ENCODE measurements around the gene HINFP.
"Not testable (repeated sequence)": the region's sequence is repeated elsewhere in the genome, so short reads cannot be mapped to it uniquely, and the experiment has no call there.

HINFP gene

GRCh38 chr11:119161871-119162270 is 40.5 kb downstream of the HINFP start:
- no peaks in the 10 kb centered on the region for H3K36me3 Mint-ChIP-seq
- no peaks in the 10 kb centered on the region for H3K4me1 Mint-ChIP-seq
- no peak overlapping the region for H3K27ac Mint-ChIP-seq
- H3K27me3 Mint-ChIP-seq, result peaks cover 39% of the 10 kb centered on the region
- DNase-seq, result no peak
- H3K9me3 Mint-ChIP-seq, result no peaks in the 10 kb centered on the region
- no peak overlapping the region for H3K4me3 Mint-ChIP-seq
- CTCF ChIA-PET, result no interaction called here

- H3K27me3 Mint-ChIP-seq, result peaks cover 17% of the 10 kb centered on the region
- H3K27ac Mint-ChIP-seq, result no peak overlapping the region
- H3K36me3 Mint-ChIP-seq, result peaks cover 3% of the 10 kb centered on the region
- H3K9me3 Mint-ChIP-seq, result no peaks in the 10 kb centered on the region
- DNase-seq, result no peak
- CTCF ChIA-PET, result interaction anchor here (0.6 to 1.1 kb wide), 3 partner anchors 15 to 136 kb away, joined by 3 read pairs; partner anchors contain the start of gene SLC37A4
- H3K4me1 Mint-ChIP-seq, result peaks cover 19% of the 10 kb centered on the region
- no peak overlapping the region for H3K4me3 Mint-ChIP-seq
Observed at GRCh38 chr11:119166368-119167076, 45.1 kb downstream of the HINFP start.

GRCh38 chr11:119167077-119167458 is 45.7 kb downstream of the HINFP start:
- peaks cover 21% of the 10 kb centered on the region for H3K4me1 Mint-ChIP-seq
- DNase-seq, H3K9me3 Mint-ChIP-seq, H3K27ac Mint-ChIP-seq, H3K36me3 Mint-ChIP-seq, H3K4me3 Mint-ChIP-seq: not testable (repeated sequence)
- H3K27me3 Mint-ChIP-seq, result peaks cover 12% of the 10 kb centered on the region
- CTCF ChIA-PET, result interaction anchor here (0.6 to 1.1 kb wide), 3 partner anchors 14 to 137 kb away, joined by 3 read pairs; partner anchors contain the start of gene SLC37A4

- CTCF ChIA-PET, result interaction anchor here (1.0 kb wide), 1 partner anchor 10 kb away, joined by 5 read pairs; no protein-coding TSS in a partner anchor
- Mint-ChIP-seq H3K27me3 (peaks cover 8% of the 10 kb centered on the region), H3K9me3 (no peaks in the 10 kb centered on the region), H3K36me3 (peaks cover 3% of the 10 kb centered on the region), H3K4me1 (peaks cover 27% of the 10 kb centered on the region), H3K27ac (peak overlapping the region; percentile 84), H3K4me3 (peak overlapping the region; percentile 89)
- DNase-seq, result no peak
Observed at GRCh38 chr11:119167933-119168332, 46.6 kb downstream of the HINFP start.

- peaks cover 6% of the 10 kb centered on the region for H3K36me3 Mint-ChIP-seq
- CTCF ChIA-PET, result interaction anchor here (0.7 to 2.2 kb wide), 19 partner anchors 8 to 170 kb away, joined by 3 to 14 read pairs (median 5); no protein-coding TSS in a partner anchor
- peak within 1 kb of the TSS; percentile 89 for H3K4me3 Mint-ChIP-seq
- peaks cover under 1% of the 10 kb centered on the region for H3K27me3 Mint-ChIP-seq
- H3K27ac Mint-ChIP-seq, result peak within 1 kb of the TSS; percentile 93
- H3K4me1 Mint-ChIP-seq, result peaks cover 27% of the 10 kb centered on the region
- no peaks in the 10 kb centered on the region for H3K9me3 Mint-ChIP-seq
- DNase-seq, result peak; percentile 89
Observed at GRCh38 chr11:119168471-119169281, 47.3 kb downstream of the HINFP start, which contains the start of gene NLRX1. Gene NLRX1 (plus strand): TSS chr11:119168725. CDS start chr11:119171404, 2,679 bp downstream.

- Mint-ChIP-seq H3K27ac (peak overlapping the region; percentile 93), H3K9me3 (no peaks in the 10 kb centered on the region), H3K36me3 (peaks cover 9% of the 10 kb centered on the region), H3K27me3 (no peaks in the 10 kb centered on the region), H3K4me1 (peaks cover 27% of the 10 kb centered on the region), H3K4me3 (peak overlapping the region; percentile 89)
- CTCF ChIA-PET, result interaction anchor here (0.7 to 2.2 kb wide), 19 partner anchors 9 to 169 kb away, joined by 3 to 14 read pairs (median 4); a partner anchor contains a TSS
- peak; percentile 57 for DNase-seq
Observed at GRCh38 chr11:119169282-119169719, 47.9 kb downstream of the HINFP start.

GRCh38 chr11:119172513-119172912 is 51.1 kb downstream of the HINFP start:
- H3K27me3 Mint-ChIP-seq, result no peaks in the 10 kb centered on the region
- peaks cover 37% of the 10 kb centered on the region for H3K4me1 Mint-ChIP-seq
- CTCF ChIA-PET, result no interaction called here
- H3K9me3 Mint-ChIP-seq, result no peaks in the 10 kb centered on the region
- H3K4me3 Mint-ChIP-seq, result no peak overlapping the region
- DNase-seq, result no peak
- H3K27ac Mint-ChIP-seq, result no peak overlapping the region
- peaks cover 13% of the 10 kb centered on the region for H3K36me3 Mint-ChIP-seq

GRCh38 chr11:119173453-119173852 is 52.1 kb downstream of the HINFP start:
- no peak for DNase-seq
- Mint-ChIP-seq H3K9me3 (no peaks in the 10 kb centered on the region), H3K4me1 (peaks cover 39% of the 10 kb centered on the region), H3K27ac (no peak overlapping the region), H3K36me3 (peaks cover 15% of the 10 kb centered on the region), H3K4me3 (no peak overlapping the region), H3K27me3 (no peaks in the 10 kb centered on the region)
- CTCF ChIA-PET, result no interaction called here

GRCh38 chr11:119175493-119176077 is 54.2 kb downstream of the HINFP start:
- Mint-ChIP-seq H3K9me3 (no peaks in the 10 kb centered on the region), H3K27ac (peak overlapping the region; percentile 63), H3K27me3 (no peaks in the 10 kb centered on the region), H3K4me1 (peaks cover 36% of the 10 kb centered on the region), H3K4me3 (no peak overlapping the region), H3K36me3 (peaks cover 21% of the 10 kb centered on the region)
- no peak for DNase-seq
- CTCF ChIA-PET, result interaction anchor here (1.0 to 1.5 kb wide), 2 partner anchors 21 to 148 kb away, joined by 3 read pairs; no protein-coding TSS in a partner anchor

GRCh38 chr11:119178166-119178680 is 56.8 kb downstream of the HINFP start:
- no peaks in the 10 kb centered on the region for H3K9me3 Mint-ChIP-seq
- no peak overlapping the region for H3K4me3 Mint-ChIP-seq
- peak overlapping the region; percentile 53 for H3K27ac Mint-ChIP-seq
- CTCF ChIA-PET, result interaction anchor here (0.7 to 3.2 kb wide), 6 partner anchors 9 to 160 kb away, joined by 3 to 14 read pairs (median 4); partner anchors contain the start of gene CBL
- peaks cover 28% of the 10 kb centered on the region for H3K4me1 Mint-ChIP-seq
- peaks cover 22% of the 10 kb centered on the region for H3K36me3 Mint-ChIP-seq
- DNase-seq, result no peak
- no peaks in the 10 kb centered on the region for H3K27me3 Mint-ChIP-seq

GRCh38 chr11:119179342-119179741 is 58.0 kb downstream of the HINFP start:
- H3K27me3 Mint-ChIP-seq, result no peaks in the 10 kb centered on the region
- H3K4me3 Mint-ChIP-seq, result no peak overlapping the region
- no peak for DNase-seq
- H3K27ac Mint-ChIP-seq, result peak overlapping the region; percentile 5
- no peaks in the 10 kb centered on the region for H3K9me3 Mint-ChIP-seq
- H3K36me3 Mint-ChIP-seq, result peaks cover 21% of the 10 kb centered on the region
- H3K4me1 Mint-ChIP-seq, result peaks cover 28% of the 10 kb centered on the region
- CTCF ChIA-PET, result interaction anchor here (0.6 to 3.2 kb wide), 4 partner anchors 10 to 50 kb away, joined by 3 to 14 read pairs (median 7); partner anchors contain the start of gene CBL

- no peak overlapping the region for H3K27ac Mint-ChIP-seq
- no peak for DNase-seq
- no peaks in the 10 kb centered on the region for H3K9me3 Mint-ChIP-seq
- CTCF ChIA-PET, result interaction anchor here (0.6 to 3.2 kb wide), 4 partner anchors 10 to 49 kb away, joined by 3 to 14 read pairs (median 7); partner anchors contain the start of gene CBL
- no peak overlapping the region for H3K4me3 Mint-ChIP-seq
- H3K4me1 Mint-ChIP-seq, result peaks cover 28% of the 10 kb centered on the region
- H3K36me3 Mint-ChIP-seq, result peaks cover 21% of the 10 kb centered on the region
- no peaks in the 10 kb centered on the region for H3K27me3 Mint-ChIP-seq
Observed at GRCh38 chr11:119179983-119180382, 58.6 kb downstream of the HINFP start.

Measured in activated naive CD4-positive, alpha-beta T cell treated with anti-CD3 and anti-CD28 coated beads, Interleukin-2, amount 10 ng/mL, durations not matched to agents 7 days and 5 days (primary cell).